ENCODE measurements around the gene GADD45A. TPM values are rescaled to one million over a fixed set of nuclear protein-coding genes. Genes with fewer than 3 reads are reported as not detected.
A peak's percentile ranks its signal among the peaks of the same experiment; 100 is the strongest.

The GADD45A gene
- total and polyA plus RNA-seq, 10 donors = 17.5 to 63.7 (median 29.8) TPM

GRCh38 chr1:67690411-67690810 is 5.4 kb downstream of the GADD45A start:
- Histone ChIP-seq H3K4me3 (no peak overlapping the region), H3K36me3 (peaks cover 0 to 29% (median 9%) of the 10 kb centered on the region in 6 donors), H3K27ac (no peak overlapping the region), H3K9me3 (no peaks in the 10 kb centered on the region), H3K4me1 (peaks cover 7 to 38% (median 26%) of the 10 kb centered on the region in 6 donors), H3K27me3 (replicated peaks in 1 of 7) (no peaks in the 10 kb centered on the region)
- DNase-seq = no peak
- TF ChIP-seq POLR2AphosphoS5 (IDR thresholded peaks at IDR 0.05) = no peak
- no peak for TF ChIP-seq CTCF (IDR thresholded peaks at IDR 0.05 in 8 of 11, conservative IDR thresholded peaks at IDR 0.05 in 3 of 11)
- no peak for TF ChIP-seq POLR2A (IDR thresholded peaks at IDR 0.05)
- 90 to 96% (median 93%) methylated on average over 2 of the region's 2 CpGs for WGBS, 5 donors
- intact Hi-C loops (cut with DNase I; ENCODE audit: low total_unique reads) = no loop called here

GRCh38 chr1:67691712-67692111 is 6.7 kb downstream of the GADD45A start:
- H3K4me1 ChIP-seq = peaks cover 6 to 31% (median 19%) of the 10 kb centered on the region in 6 donors
- no peaks in the 10 kb centered on the region for H3K27me3 ChIP-seq (replicated peaks in 1 of 7)
- peaks cover 0 to 29% (median 9%) of the 10 kb centered on the region in 6 donors for H3K36me3 ChIP-seq
- H3K27ac ChIP-seq = no peak overlapping the region
- no peak for DNase-seq
- no peak overlapping the region for H3K4me3 ChIP-seq
- no peaks in the 10 kb centered on the region for H3K9me3 ChIP-seq
- TF ChIP-seq POLR2AphosphoS5 (IDR thresholded peaks at IDR 0.05) (no peak), POLR2A (IDR thresholded peaks at IDR 0.05) (no peak), CTCF (IDR thresholded peaks at IDR 0.05 in 8 of 11, conservative IDR thresholded peaks at IDR 0.05 in 3 of 11) (no peak)
- intact Hi-C loops (cut with DNase I; ENCODE audit: low total_unique reads) = no loop called here

- H3K27ac ChIP-seq = no peak overlapping the region
- peaks cover 0 to 3% (median 0%) of the 10 kb centered on the region in 6 donors for H3K4me1 ChIP-seq
- no peak for DNase-seq
- H3K36me3 ChIP-seq = peaks cover 0 to 3% (median 0%) of the 10 kb centered on the region in 6 donors
- no peaks in the 10 kb centered on the region for H3K27me3 ChIP-seq (replicated peaks in 1 of 7)
- no peak for TF ChIP-seq POLR2AphosphoS5 (IDR thresholded peaks at IDR 0.05)
- no peak for TF ChIP-seq CTCF (IDR thresholded peaks at IDR 0.05 in 8 of 11, conservative IDR thresholded peaks at IDR 0.05 in 3 of 11)
- TF ChIP-seq POLR2A (IDR thresholded peaks at IDR 0.05) = no peak
- H3K4me3 ChIP-seq = no peak overlapping the region
- no peaks in the 10 kb centered on the region for H3K9me3 ChIP-seq
- intact Hi-C loops (cut with DNase I; ENCODE audit: low total_unique reads) = no loop called here
- 86 to 97% (median 93%) methylated on average over 2 of the region's 2 CpGs for WGBS, 5 donors
Observed at GRCh38 chr1:67695963-67696362, 11.0 kb downstream of the GADD45A start.

- WGBS, 5 donors = 44 to 72% (median 69%) methylated on average over 3 of the region's 3 CpGs
- Histone ChIP-seq H3K27me3 (replicated peaks in 1 of 7) (no peaks in the 10 kb centered on the region), H3K4me3 (no peak overlapping the region), H3K27ac (peak overlapping the region in 1 of 8 donors; percentile 3), H3K4me1 (peaks cover 0 to 3% (median 0%) of the 10 kb centered on the region in 6 donors), H3K36me3 (peaks cover 0 to 7% (median 0%) of the 10 kb centered on the region in 6 donors), H3K9me3 (no peaks in the 10 kb centered on the region)
- intact Hi-C loops (cut with DNase I; ENCODE audit: low total_unique reads) = no loop called here
- TF ChIP-seq POLR2A (IDR thresholded peaks at IDR 0.05) (no peak), CTCF (IDR thresholded peaks at IDR 0.05 in 8 of 11, conservative IDR thresholded peaks at IDR 0.05 in 3 of 11) (no peak), POLR2AphosphoS5 (IDR thresholded peaks at IDR 0.05) (no peak)
- DNase-seq = no peak
Observed at GRCh38 chr1:67696708-67697107, 11.7 kb downstream of the GADD45A start.

Data from spleen (tissue), 11 donors.